Tibial artery (tissue), 4 donors: ENCODE data around the gene ARAP1.

Experiments used
- DNase-seq, 2 donors: peaks; one replicate each; pipeline ENCODE4 v3.0.0-alpha.2; 2019
- H3K27ac ChIP-seq, 2 donors: fragments of 200-600 bp; sonication (generic) in 1 of 2; 1 replicate in 1 of 2; 2 replicates in 1 of 2; pipeline ENCODE4 v1.5.1; 2018 to 2019; ENCODE audit warnings: mild to moderate bottlenecking in 1 of 2
- H3K27me3 ChIP-seq, 2 donors: fragments of 200-600 bp; sonication (generic) in 1 of 2; one replicate each; pipeline versions ENCODE4 v1.5.1 to v1.6.0; 2016 to 2019
- H3K36me3 ChIP-seq, 3 donors: fragments of 200-600 bp; sonication (generic) in 2 of 3; one replicate each; pipeline ENCODE4 v1.5.1; 2016 to 2019; ENCODE audit warnings: mild to moderate bottlenecking in 2 of 3
- H3K4me1 ChIP-seq, 4 donors: fragments of 200-600 bp; sonication (generic) in 2 of 4; 1 replicate in 3 of 4; 2 replicates in 1 of 4; pipeline ENCODE4 v1.5.1; 2016 to 2019
- H3K4me3 ChIP-seq, 2 donors: fragments of 200-600 bp; sonication (generic) in 1 of 2; 1 replicate in 1 of 2; 2 replicates in 1 of 2; pipeline ENCODE4 v1.5.1; 2018 to 2019; ENCODE audit warnings: mild to moderate bottlenecking in 2 of 2
- H3K9me3 ChIP-seq, 3 donors: fragments of 200-600 bp; sonication (generic) in 1 of 3; one replicate each; pipeline ENCODE4 v1.5.1; 2016 to 2019
- intact Hi-C: fragments of 100-400 bp; cut with DNase I; formaldehyde crosslinking; loops from one replicate; pipeline ENCODE4 v1.15.0; 2023; ENCODE audit warnings: low total_unique reads
- TF ChIP-seq, protein P1 (sequence below), 2 experiments: fragments of 200-600 bp in 1 of 2; fragments of 450-650 bp in 1 of 2; IDR thresholded peaks; one replicate each; pipeline ENCODE4 v1.5.1; 2017 to 2019; ENCODE audit warnings: antibody characterized with exemption in 2 of 2, mild to moderate bottlenecking in 1 of 2, moderate library complexity in 1 of 2

The ARAP1 gene

GRCh38 chr11:72684236-72684912, 67.8 kb downstream of the ARAP1 start:
- no peaks in the 10 kb centered on the region for H3K9me3 ChIP-seq
- H3K27ac ChIP-seq: no peak overlapping the region
- TF ChIP-seq, protein P1, sequence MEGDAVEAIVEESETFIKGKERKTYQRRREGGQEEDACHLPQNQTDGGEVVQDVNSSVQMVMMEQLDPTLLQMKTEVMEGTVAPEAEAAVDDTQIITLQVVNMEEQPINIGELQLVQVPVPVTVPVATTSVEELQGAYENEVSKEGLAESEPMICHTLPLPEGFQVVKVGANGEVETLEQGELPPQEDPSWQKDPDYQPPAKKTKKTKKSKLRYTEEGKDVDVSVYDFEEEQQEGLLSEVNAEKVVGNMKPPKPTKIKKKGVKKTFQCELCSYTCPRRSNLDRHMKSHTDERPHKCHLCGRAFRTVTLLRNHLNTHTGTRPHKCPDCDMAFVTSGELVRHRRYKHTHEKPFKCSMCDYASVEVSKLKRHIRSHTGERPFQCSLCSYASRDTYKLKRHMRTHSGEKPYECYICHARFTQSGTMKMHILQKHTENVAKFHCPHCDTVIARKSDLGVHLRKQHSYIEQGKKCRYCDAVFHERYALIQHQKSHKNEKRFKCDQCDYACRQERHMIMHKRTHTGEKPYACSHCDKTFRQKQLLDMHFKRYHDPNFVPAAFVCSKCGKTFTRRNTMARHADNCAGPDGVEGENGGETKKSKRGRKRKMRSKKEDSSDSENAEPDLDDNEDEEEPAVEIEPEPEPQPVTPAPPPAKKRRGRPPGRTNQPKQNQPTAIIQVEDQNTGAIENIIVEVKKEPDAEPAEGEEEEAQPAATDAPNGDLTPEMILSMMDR (IDR thresholded peaks at IDR 0.05): peak; percentile 47 to 62
- no peak overlapping the region for H3K4me3 ChIP-seq
- peaks cover 0 to 7% (median 0%) of the 10 kb centered on the region in 4 donors for H3K4me1 ChIP-seq
- peaks cover 0 to 49% (median 34%) of the 10 kb centered on the region in 3 donors for H3K36me3 ChIP-seq
- DNase-seq: peak; percentile 73 to 76
- intact Hi-C loops: loop anchor here (5.0 kb wide), 1 partner anchor 212 kb away; no protein-coding TSS in a partner anchor
- peaks cover 0 to 15% of the 10 kb centered on the region in 2 donors for H3K27me3 ChIP-seq

GRCh38 chr11:72683782-72684200, 68.4 kb downstream of the ARAP1 start:
- H3K4me1 ChIP-seq: peaks cover 0 to 7% (median 0%) of the 10 kb centered on the region in 4 donors
- peaks cover 0 to 21% of the 10 kb centered on the region in 2 donors for H3K27me3 ChIP-seq
- peak; percentile 76 to 80 for DNase-seq
- no peak overlapping the region for H3K27ac ChIP-seq
- H3K4me3 ChIP-seq: no peak overlapping the region
- no peaks in the 10 kb centered on the region for H3K9me3 ChIP-seq
- peaks cover 0 to 43% (median 29%) of the 10 kb centered on the region in 3 donors for H3K36me3 ChIP-seq
- intact Hi-C loops: loop anchor here (1.0 to 5.0 kb wide), 2 partner anchors 98 to 211 kb away; no protein-coding TSS in a partner anchor
- TF ChIP-seq, protein P1 (IDR thresholded peaks at IDR 0.05): peak; percentile 96

- intact Hi-C loops: loop anchor here (1.0 to 5.0 kb wide), 2 partner anchors 98 to 211 kb away; no protein-coding TSS in a partner anchor
- Histone ChIP-seq H3K27me3 (peaks cover 0 to 30% of the 10 kb centered on the region in 2 donors), H3K36me3 (peaks cover 0 to 34% (median 21%) of the 10 kb centered on the region in 3 donors), H3K9me3 (no peaks in the 10 kb centered on the region), H3K4me3 (no peak overlapping the region), H3K27ac (no peak overlapping the region), H3K4me1 (peaks cover 0 to 7% (median 0%) of the 10 kb centered on the region in 4 donors)
- no peak for DNase-seq
- TF ChIP-seq, protein P1 (IDR thresholded peaks at IDR 0.05): no peak
Measured at GRCh38 chr11:72682858-72683243, 69.4 kb downstream of the ARAP1 start.

- Histone ChIP-seq H3K27ac (no peak overlapping the region), H3K4me1 (peaks cover 0 to 7% (median 0%) of the 10 kb centered on the region in 4 donors), H3K36me3 (peaks cover 0 to 29% (median 16%) of the 10 kb centered on the region in 3 donors), H3K4me3 (no peak overlapping the region), H3K27me3 (peaks cover 0 to 35% of the 10 kb centered on the region in 2 donors), H3K9me3 (no peaks in the 10 kb centered on the region)
- intact Hi-C loops: loop anchor here (5.0 kb wide), 1 partner anchor 210 kb away; no protein-coding TSS in a partner anchor
- TF ChIP-seq, protein P1 (IDR thresholded peaks at IDR 0.05): no peak
- no peak for DNase-seq
Measured at GRCh38 chr11:72682238-72682857, 69.9 kb downstream of the ARAP1 start.

DNA sequence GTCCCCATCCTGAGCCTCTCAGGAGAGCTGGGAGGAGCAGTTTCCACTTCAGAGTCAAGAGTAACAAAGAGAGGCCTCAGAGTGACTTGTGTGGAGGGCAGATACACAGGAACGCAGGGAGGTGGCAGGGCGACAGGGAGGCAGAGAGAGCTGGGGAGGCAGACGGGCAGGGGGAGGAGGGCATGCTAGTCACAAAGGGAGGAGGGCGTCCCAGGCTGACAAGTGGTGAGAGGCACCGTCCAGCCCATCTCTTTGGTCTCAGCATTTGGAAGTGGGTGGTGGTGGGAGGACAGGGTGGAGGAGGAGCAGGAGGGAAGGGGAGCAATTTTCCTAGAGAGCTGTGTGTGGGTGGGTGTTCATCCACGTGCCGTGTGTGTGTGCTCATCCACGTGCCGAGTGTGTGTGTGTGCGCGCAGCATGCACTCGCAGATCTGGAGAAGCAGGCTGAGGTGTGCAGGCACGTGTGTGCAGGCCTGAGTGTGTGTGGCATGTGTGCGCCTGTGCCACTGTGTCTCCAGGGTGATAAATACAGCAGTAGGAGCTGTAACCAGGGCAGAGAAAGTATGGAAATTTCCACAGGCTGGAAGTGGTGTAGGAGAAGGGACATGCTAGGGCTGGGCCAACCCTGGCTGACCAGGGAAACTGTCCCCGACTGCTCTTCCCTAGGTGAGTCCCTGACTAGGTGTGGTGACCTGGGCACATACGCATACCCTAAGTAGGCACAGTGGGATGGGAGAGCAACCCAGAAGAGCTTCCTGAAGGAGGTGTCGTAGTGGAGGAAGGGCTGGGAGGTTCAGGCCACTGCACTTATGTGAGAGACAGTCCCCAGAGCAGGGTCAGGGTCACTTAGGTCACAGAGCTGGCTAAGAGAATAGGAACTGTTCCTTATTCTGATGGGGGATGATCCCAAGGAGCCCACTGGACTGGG, 70.7 kb downstream of the ARAP1 start:
- intact Hi-C loops: loop anchor here (5.0 kb wide), 1 partner anchor 209 kb away; no protein-coding TSS in a partner anchor
- peaks cover 0 to 10% (median 0%) of the 10 kb centered on the region in 4 donors for H3K4me1 ChIP-seq
- H3K4me3 ChIP-seq: no peak overlapping the region
- no peak for DNase-seq
- H3K36me3 ChIP-seq: peaks cover 0 to 20% (median 9%) of the 10 kb centered on the region in 3 donors
- TF ChIP-seq, protein P1 (IDR thresholded peaks at IDR 0.05): no peak
- H3K9me3 ChIP-seq: no peaks in the 10 kb centered on the region
- no peak overlapping the region for H3K27ac ChIP-seq
- peaks cover 0 to 44% of the 10 kb centered on the region in 2 donors for H3K27me3 ChIP-seq
